AG09309 (cell line): ENCODE data around the gene KCNQ2.

Experiments used
- DNase-seq: peaks from one replicate; pipeline ENCODE4 v3.0.0-alpha.2; 2010; ENCODE audit warnings: low read depth
- H3K4me3 ChIP-seq: 2 replicates; pipeline ENCODE4 v1.5.1; 2011; ENCODE audit warnings: mild to moderate bottlenecking, low read depth, low read length, moderate library complexity; ENCODE audit not compliant: control insufficient read depth
- CTCF ChIP-seq: IDR thresholded peaks from 2 replicates; pipeline ENCODE4 v1.5.1; 2011; ENCODE audit warnings: mild to moderate bottlenecking, low read depth, low read length, inconsistent platforms; ENCODE audit not compliant: insufficient read depth, control insufficient read depth; ENCODE audit errors: missing control alignments

Gene KCNQ2

GRCh38 chr20:63365601-63366389 is 106.7 kb downstream of the KCNQ2 start:
- no peak for DNase-seq
- TF ChIP-seq CTCF, result no peak
- H3K4me3 ChIP-seq, result no peak overlapping the region

GRCh38 chr20:63364801-63365585 is 107.5 kb downstream of the KCNQ2 start:
- DNase-seq, result no peak
- no peak for TF ChIP-seq CTCF
- no peak overlapping the region for H3K4me3 ChIP-seq

GRCh38 chr20:63363981-63364561 is 108.4 kb downstream of the KCNQ2 start:
- no peak overlapping the region for H3K4me3 ChIP-seq
- DNase-seq, result no peak
- TF ChIP-seq CTCF, result no peak

GRCh38 chr20:63363013-63363957 is 109.2 kb downstream of the KCNQ2 start:
- DNase-seq, result no peak
- no peak for TF ChIP-seq CTCF
- no peak overlapping the region for H3K4me3 ChIP-seq

- H3K4me3 ChIP-seq, result no peak overlapping the region
- no peak for DNase-seq
- no peak for TF ChIP-seq CTCF
Measured at GRCh38 chr20:63362436-63363009, 109.9 kb downstream of the KCNQ2 start.
